WERI-Rb-1 (cell line): ENCODE results near the gene MANEAL.
A peak's percentile ranks its signal among the peaks of the same experiment; 100 is the strongest.

ENCODE experiments used
- DNase-seq: peaks from one replicate; pipeline ENCODE4 v3.0.0-alpha.2; 2020
- H3K27ac ChIP-seq: fragments of 250-450 bp; sonication (Bioruptor Pico); 2 replicates; pipeline ENCODE4 v1.5.1; 2020; ENCODE audit warnings: mild to moderate bottlenecking, moderate library complexity
- H3K27me3 ChIP-seq: fragments of 250-450 bp; sonication (Bioruptor Pico); 2 replicates; pipeline ENCODE4 v1.5.1; 2021; ENCODE audit warnings: mild to moderate bottlenecking, low read depth, moderate library complexity; ENCODE audit not compliant: insufficient read depth, severe bottlenecking
- H3K36me3 ChIP-seq: fragments of 250-450 bp; sonication (Bioruptor Pico); 2 replicates; pipeline ENCODE4 v1.5.1; 2020; ENCODE audit warnings: mild to moderate bottlenecking, moderate library complexity
- H3K4me3 ChIP-seq: 2 replicates; pipeline ENCODE4 v1.5.1; 2011; ENCODE audit warnings: low read depth, mild to moderate bottlenecking, control low read depth, low read length
- H3K9me3 ChIP-seq: fragments of 250-450 bp; sonication (Bioruptor Pico); 2 replicates; pipeline ENCODE4 v1.5.1; 2021; ENCODE audit warnings: mild to moderate bottlenecking, moderate library complexity; ENCODE audit not compliant: severe bottlenecking
- CTCF ChIP-seq: IDR thresholded peaks from 2 replicates; pipeline ENCODE4 v1.5.1; 2011; ENCODE audit warnings: low read depth, mild to moderate bottlenecking, control low read depth, inconsistent platforms, low read length

The MANEAL gene

GRCh38 chr1:37793773-37794371, at the start of gene MANEAL:
Gene MANEAL (plus strand): TSS chr1:37793847. CDS start chr1:37794183, 336 bp downstream.
- H3K27me3 ChIP-seq: no peaks in the 10 kb centered on the region
- DNase-seq: peak; percentile 71
- H3K9me3 ChIP-seq: no peaks in the 10 kb centered on the region
- peak within 1 kb of the TSS; percentile 70 for H3K4me3 ChIP-seq
- TF ChIP-seq CTCF: no peak
- peaks cover 35% of the 10 kb centered on the region for H3K36me3 ChIP-seq
- peak within 1 kb of the TSS; percentile 97 for H3K27ac ChIP-seq

- H3K27ac ChIP-seq: no peak overlapping the region
- peaks cover 5% of the 10 kb centered on the region for H3K9me3 ChIP-seq
- H3K36me3 ChIP-seq: no peaks in the 10 kb centered on the region; the same call in none of the 2 replicates
- H3K27me3 ChIP-seq: no peaks in the 10 kb centered on the region
- no peak for TF ChIP-seq CTCF
- DNase-seq: no peak
- H3K4me3 ChIP-seq: no peak overlapping the region
These were observed 46.8 kb upstream of the MANEAL start for GRCh38 chr1:37746806-37747205.

- no peaks in the 10 kb centered on the region; the same call in none of the 2 replicates for H3K36me3 ChIP-seq
- H3K27ac ChIP-seq: no peak overlapping the region
- H3K9me3 ChIP-seq: peaks cover 5% of the 10 kb centered on the region
- H3K4me3 ChIP-seq: no peak overlapping the region
- TF ChIP-seq CTCF: no peak
- H3K27me3 ChIP-seq: no peaks in the 10 kb centered on the region
- no peak for DNase-seq
These were observed 45.1 kb upstream of the MANEAL start for GRCh38 chr1:37748565-37748964.

- H3K9me3 ChIP-seq: no peaks in the 10 kb centered on the region
- TF ChIP-seq CTCF: no peak
- peak overlapping the region; percentile 56 for H3K4me3 ChIP-seq
- DNase-seq: no peak
- H3K27ac ChIP-seq: peak overlapping the region; percentile 54
- no peaks in the 10 kb centered on the region; the same call in none of the 2 replicates for H3K36me3 ChIP-seq
- no peaks in the 10 kb centered on the region for H3K27me3 ChIP-seq
These were observed 41.4 kb upstream of the MANEAL start for GRCh38 chr1:37752213-37752582.

GRCh38 chr1:37752583-37753471, 40.8 kb upstream of the MANEAL start:
- peak overlapping the region; percentile 56 for H3K4me3 ChIP-seq
- no peaks in the 10 kb centered on the region for H3K27me3 ChIP-seq
- TF ChIP-seq CTCF: no peak
- no peaks in the 10 kb centered on the region; the same call in none of the 2 replicates for H3K36me3 ChIP-seq
- DNase-seq: peak; percentile 78
- peak overlapping the region; percentile 54 for H3K27ac ChIP-seq
- H3K9me3 ChIP-seq: no peaks in the 10 kb centered on the region
